ENCODE data around the gene KDM8.

- TF ChIP-seq CTCF (conservative IDR thresholded peaks at IDR 0.05), result no peak
- TF ChIP-seq ZFX (IDR thresholded peaks at IDR 0.05), result no peak
These were observed 9.9 kb upstream of the KDM8 start for GRCh38 chr16:27193300-27193990.
